ENCODE results near the gene TAF6. TPM values are rescaled to one million over a fixed set of nuclear protein-coding genes. Genes with fewer than 3 reads are reported as not detected.

The TAF6 gene
- total and polyA plus RNA-seq, 9 of the 15 experiments (the other 6 are each of a cell fraction or from before 2014, with no cell fraction given): 0.78 to 78.7 (median 21.3) TPM

DNA sequence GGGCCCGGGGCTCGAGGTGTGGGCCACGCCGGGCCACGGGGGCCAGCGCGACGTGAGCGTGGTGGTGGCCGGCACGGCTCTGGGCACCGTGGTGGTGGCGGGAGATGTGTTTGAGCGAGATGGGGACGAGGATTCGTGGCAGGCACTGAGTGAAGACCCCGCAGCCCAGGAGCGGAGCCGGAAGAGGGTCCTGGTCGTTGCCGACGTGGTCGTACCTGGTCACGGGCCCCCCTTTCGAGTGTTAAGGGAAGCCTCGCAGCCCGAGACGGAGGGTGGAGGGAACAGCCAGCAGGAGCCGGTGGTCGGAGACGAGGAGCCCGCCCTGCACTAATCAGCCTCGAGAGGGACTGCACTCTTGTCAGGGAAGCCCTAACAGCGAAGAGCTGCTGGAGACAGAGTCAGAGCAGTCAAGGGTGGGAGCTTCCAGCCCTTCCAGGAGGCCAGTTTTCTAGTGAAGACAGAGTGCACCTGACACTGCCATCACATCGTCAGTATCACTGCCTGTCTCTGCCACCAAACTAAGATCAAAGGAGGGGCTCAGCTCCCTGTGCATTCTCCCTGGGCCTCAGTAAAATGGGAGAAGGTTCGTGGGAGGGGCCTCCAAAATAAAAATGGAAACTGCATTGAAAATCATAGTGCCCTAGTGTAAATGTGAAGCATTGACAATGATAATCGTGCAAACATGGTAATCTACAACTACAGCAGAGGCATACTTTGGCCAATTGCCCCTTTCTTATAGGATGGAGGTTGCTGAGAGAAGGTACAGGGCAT is 8.9 kb upstream of the TAF6 start (continued):
- TF ChIP-seq, protein P1, sequence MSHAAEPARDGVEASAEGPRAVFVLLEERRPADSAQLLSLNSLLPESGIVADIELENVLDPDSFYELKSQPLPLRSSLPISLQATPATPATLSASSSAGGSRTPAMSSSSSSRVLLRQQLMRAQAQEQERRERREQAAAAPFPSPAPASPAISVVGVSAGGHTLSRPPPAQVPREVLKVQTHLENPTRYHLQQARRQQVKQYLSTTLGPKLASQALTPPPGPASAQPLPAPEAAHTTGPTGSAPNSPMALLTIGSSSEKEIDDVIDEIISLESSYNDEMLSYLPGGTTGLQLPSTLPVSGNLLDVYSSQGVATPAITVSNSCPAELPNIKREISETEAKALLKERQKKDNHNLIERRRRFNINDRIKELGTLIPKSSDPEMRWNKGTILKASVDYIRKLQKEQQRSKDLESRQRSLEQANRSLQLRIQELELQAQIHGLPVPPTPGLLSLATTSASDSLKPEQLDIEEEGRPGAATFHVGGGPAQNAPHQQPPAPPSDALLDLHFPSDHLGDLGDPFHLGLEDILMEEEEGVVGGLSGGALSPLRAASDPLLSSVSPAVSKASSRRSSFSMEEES (CRISPR knock-in tag; IDR thresholded peaks at IDR 0.05): no peak
- no peak for TF ChIP-seq SPI1 (IDR thresholded peaks at IDR 0.05; ENCODE audit: borderline replicate concordance, low read depth, low read length)
- 0 out of 2 replicates have a peak, but pooled peaks have one; percentile 1 for TF ChIP-seq SOX6 (IDR thresholded peaks at IDR 0.05)
- TF ChIP-seq, protein P2, sequence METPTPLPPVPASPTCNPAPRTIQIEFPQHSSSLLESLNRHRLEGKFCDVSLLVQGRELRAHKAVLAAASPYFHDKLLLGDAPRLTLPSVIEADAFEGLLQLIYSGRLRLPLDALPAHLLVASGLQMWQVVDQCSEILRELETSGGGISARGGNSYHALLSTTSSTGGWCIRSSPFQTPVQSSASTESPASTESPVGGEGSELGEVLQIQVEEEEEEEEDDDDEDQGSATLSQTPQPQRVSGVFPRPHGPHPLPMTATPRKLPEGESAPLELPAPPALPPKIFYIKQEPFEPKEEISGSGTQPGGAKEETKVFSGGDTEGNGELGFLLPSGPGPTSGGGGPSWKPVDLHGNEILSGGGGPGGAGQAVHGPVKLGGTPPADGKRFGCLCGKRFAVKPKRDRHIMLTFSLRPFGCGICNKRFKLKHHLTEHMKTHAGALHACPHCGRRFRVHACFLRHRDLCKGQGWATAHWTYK (CRISPR knock-in tag; IDR thresholded peaks at IDR 0.05): no peak
- TF ChIP-seq, protein P3, sequence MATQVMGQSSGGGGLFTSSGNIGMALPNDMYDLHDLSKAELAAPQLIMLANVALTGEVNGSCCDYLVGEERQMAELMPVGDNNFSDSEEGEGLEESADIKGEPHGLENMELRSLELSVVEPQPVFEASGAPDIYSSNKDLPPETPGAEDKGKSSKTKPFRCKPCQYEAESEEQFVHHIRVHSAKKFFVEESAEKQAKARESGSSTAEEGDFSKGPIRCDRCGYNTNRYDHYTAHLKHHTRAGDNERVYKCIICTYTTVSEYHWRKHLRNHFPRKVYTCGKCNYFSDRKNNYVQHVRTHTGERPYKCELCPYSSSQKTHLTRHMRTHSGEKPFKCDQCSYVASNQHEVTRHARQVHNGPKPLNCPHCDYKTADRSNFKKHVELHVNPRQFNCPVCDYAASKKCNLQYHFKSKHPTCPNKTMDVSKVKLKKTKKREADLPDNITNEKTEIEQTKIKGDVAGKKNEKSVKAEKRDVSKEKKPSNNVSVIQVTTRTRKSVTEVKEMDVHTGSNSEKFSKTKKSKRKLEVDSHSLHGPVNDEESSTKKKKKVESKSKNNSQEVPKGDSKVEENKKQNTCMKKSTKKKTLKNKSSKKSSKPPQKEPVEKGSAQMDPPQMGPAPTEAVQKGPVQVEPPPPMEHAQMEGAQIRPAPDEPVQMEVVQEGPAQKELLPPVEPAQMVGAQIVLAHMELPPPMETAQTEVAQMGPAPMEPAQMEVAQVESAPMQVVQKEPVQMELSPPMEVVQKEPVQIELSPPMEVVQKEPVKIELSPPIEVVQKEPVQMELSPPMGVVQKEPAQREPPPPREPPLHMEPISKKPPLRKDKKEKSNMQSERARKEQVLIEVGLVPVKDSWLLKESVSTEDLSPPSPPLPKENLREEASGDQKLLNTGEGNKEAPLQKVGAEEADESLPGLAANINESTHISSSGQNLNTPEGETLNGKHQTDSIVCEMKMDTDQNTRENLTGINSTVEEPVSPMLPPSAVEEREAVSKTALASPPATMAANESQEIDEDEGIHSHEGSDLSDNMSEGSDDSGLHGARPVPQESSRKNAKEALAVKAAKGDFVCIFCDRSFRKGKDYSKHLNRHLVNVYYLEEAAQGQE (IDR thresholded peaks at IDR 0.05; ENCODE audit: borderline replicate concordance): no peak
- TF ChIP-seq, protein P3 (CRISPR knock-in tag; IDR thresholded peaks at IDR 0.05; ENCODE audit: low read depth): no peak
- no peak for TF ChIP-seq ZKSCAN8 (CRISPR knock-in tag; IDR thresholded peaks at IDR 0.05)
- TF ChIP-seq, protein P4, sequence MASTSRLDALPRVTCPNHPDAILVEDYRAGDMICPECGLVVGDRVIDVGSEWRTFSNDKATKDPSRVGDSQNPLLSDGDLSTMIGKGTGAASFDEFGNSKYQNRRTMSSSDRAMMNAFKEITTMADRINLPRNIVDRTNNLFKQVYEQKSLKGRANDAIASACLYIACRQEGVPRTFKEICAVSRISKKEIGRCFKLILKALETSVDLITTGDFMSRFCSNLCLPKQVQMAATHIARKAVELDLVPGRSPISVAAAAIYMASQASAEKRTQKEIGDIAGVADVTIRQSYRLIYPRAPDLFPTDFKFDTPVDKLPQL (IDR thresholded peaks at IDR 0.05; ENCODE audit: extremely low read depth, insufficient read length): no peak
- TF ChIP-seq POLR2G (IDR thresholded peaks at IDR 0.05; ENCODE audit: low read depth, low read length): 0 out of 2 replicates have a peak, but pooled peaks have one; percentile 31
- no peak for TF ChIP-seq HDAC1 (IDR thresholded peaks at IDR 0.05)
- TF ChIP-seq SETDB1 (IDR thresholded peaks at IDR 0.05; ENCODE audit: low read length): no peak
- TF ChIP-seq ZNF696 (CRISPR knock-in tag; conservative IDR thresholded peaks at IDR 0.05): no peak
- TF ChIP-seq NFYB (IDR thresholded peaks at IDR 0.05; ENCODE audit: extremely low read depth, insufficient read length): no peak
- TF ChIP-seq HDGF (IDR thresholded peaks at IDR 0.05): no peak
- TF ChIP-seq STAT5B (CRISPR knock-in tag; IDR thresholded peaks at IDR 0.05): no peak

Data from K562 (cell line).